ENCODE results near the gene OGDH.
A peak's percentile ranks its signal among the peaks of the same experiment; 100 is the strongest.

Gene OGDH

DNA sequence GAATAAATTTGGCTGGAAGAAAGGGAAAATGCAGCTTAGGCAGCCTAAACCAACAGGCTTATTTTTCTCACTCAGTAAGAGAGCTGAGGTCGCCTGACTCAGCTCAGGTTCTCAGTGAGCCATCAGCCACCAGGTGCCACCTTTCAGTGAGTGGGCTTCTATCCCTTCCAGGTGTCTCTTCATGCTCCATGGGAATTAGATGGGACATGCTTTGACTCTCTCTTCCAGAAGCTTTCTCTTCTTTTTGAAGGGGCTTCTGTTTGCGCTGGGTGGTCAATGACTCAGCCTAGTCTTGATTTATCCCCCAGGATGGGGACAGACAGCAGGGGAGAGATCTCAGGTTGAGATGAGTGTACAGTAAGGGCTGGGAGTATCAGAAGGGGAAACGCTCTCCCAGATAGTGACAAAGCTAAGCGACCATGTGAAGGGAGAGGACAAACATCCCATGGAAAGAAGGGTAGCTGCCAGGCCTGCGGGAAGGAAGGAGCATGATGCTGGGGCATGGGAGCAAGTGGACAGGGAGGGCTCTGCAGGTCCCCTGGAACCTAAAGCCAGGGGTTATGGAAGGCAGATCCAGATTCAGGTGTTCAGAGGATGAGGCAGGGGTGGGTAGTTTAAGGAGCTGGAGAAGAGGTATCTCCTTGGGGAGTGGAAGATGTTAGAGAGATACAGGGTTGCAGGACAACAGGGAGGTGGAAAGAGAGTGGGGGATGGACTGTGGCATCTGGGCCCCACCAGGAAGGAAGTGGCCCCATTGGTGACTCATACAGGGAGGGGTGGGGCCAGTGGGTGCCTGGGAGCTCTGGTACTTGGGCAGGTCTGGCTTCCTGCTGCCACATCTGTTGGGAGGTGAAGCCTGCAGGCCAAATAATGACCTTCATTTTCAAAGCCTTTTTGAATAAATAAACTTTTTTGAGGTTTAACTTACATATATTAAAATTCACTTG, 32.5 kb downstream of the OGDH start:
- DNase-seq, result peak; percentile 74

DNA sequence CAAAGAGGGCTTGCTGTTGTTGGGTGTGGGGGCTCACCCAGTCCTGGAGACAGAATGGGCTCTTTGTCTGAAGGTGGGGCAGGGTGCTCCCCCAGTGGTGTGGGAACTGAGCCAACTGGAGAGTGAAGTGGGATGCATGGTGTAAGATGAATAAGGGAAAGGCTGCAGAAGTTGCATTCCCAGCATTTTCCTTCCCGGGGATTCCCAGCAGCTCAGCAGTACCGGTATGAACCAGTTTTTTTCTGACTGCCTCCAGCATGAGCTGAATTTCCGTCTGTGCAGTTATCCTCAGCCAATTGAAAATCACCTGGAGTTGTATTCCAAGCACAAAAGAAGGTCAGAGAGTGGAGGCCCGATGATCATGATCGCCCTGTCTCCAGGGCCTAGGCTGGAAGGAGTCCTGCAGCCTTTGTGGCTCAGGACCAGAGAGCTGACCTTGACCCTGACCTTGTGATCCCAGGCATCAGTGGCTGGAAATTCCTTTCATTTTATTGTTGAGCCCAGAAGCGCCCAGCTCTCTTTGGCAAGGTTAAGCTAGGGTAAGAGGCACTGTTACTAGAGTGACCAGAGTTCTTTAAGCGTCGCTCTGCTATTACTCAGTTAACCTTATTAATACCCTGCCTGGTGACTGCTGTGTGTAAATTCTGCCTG, 33.4 kb downstream of the OGDH start:
- DNase-seq, result peak; percentile 81

DNA sequence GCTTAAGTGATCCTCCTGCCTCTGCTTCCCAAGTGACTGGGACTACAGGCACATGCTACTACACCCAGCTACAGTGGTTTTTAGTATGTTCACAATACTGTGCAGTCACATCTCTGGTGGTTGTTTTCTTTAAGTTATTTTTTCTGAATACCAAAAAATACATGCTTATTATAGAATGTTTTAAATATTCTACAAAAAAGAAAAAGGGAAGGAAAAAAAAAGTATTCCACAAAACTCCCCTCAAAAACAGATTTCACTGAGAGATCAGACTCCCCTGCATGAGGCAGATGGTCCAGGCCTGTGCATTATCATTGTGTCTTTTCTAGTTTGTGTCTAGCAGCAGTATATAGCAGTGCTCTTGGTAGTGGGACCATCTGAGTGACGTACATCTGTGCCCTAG, 36.8 kb downstream of the OGDH start:
- DNase-seq, result no peak

DNA sequence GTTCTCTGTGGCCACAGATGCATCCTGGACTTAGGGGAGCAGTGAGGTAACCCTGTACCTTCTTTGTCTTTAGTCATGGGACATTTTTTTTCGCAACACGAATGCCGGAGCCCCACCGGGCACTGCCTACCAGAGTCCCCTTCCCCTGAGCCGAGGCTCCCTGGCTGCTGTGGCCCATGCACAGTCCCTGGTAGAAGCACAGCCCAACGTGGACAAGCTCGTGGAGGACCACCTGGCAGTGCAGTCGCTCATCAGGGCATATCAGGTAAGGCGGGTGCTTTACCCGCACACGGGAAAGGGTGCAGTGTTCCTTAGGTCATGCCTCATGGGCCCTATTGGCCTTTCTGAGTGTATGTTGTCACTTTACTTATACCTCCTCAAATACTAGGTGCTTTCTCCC, 38.8 kb downstream of the OGDH start:
- no peak for DNase-seq

DNA sequence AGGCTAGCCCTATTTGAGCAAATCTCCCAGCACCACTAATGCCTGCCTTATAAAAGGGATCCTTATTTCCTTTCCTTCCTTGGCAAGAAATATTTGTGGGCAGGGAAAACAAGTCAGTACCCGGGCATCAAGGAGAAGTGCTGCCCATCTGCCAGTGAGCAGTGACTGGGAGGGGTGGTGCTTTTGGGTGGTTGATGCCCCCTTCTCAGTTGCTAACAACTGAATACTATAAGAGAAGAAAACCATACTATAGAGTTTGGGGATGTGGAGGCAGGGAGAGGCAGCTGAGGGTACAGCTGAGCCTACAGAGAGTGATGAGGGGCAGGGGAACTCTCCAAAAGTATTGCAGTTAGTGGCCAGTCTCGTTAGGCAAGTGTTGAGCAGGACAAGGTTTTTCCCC, 39.3 kb downstream of the OGDH start:
- no peak for DNase-seq

DNA sequence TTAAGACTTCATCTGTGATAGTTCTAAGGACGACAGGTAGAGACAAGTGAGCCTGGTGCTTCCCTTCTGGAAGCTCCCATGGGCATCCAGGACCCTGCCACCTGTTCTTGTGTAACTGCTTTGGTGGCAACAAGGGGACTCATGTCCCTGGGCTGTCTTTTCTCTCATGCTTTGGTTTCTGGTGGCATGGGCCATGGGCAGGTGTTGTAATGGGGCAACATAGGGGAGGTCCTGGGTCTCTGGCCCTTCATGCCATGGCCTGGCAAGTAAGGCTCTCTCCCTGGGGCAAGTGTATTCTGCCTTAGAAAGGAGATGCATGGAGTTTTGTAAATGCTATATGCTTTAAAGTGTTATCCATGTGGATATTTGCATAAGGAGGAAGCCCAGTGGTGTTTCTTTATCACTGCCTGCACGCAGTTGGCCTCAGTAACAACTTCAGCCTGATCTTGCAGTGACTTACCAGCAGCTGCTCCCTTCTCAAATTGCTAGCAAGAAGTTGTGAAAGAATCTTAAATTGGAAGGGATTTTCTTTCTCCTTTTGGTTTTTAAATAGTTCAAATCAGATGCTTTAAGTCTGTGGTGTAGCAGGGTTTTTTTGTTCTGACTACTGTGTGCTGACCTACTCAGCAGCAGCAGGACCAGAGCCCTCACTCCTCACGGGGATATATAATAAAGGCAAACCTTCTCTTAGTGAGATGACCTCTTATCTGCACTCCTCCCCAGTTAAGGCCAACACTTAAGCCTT, 39.9 kb downstream of the OGDH start:
- no peak for DNase-seq

DNA sequence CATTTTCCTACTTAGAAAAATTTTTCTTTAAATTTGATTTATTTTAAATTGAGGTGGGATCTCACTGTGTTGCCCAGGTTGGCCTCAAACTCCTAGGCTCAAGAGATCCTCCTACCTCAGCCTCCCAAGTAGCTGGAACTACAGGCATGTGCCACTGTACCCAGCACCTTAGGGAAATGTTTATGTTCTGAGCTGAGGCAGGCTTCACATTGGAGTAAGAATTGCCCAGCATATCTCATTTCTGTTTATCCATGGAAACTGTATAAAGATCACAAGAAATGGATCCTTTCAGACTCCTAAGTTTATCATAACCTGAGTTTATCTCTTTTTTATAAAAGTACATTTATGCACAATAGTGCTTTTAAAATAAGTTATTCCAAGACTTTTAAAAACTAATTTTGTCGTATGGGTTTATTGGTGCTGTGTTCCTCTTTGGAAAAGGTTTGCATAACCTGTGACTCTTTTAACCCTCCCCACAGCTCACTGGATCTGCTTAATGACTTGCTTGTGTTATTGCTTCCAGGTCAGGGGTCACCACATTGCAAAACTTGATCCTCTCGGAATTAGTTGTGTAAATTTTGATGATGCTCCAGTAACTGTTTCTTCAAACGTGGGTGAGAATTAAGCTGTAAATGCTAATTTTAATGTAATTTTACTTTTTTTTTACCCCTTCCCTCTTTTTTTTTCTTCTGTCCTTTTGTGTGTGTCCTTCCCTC, 40.7 kb downstream of the OGDH start:
- no peak for DNase-seq

DNA sequence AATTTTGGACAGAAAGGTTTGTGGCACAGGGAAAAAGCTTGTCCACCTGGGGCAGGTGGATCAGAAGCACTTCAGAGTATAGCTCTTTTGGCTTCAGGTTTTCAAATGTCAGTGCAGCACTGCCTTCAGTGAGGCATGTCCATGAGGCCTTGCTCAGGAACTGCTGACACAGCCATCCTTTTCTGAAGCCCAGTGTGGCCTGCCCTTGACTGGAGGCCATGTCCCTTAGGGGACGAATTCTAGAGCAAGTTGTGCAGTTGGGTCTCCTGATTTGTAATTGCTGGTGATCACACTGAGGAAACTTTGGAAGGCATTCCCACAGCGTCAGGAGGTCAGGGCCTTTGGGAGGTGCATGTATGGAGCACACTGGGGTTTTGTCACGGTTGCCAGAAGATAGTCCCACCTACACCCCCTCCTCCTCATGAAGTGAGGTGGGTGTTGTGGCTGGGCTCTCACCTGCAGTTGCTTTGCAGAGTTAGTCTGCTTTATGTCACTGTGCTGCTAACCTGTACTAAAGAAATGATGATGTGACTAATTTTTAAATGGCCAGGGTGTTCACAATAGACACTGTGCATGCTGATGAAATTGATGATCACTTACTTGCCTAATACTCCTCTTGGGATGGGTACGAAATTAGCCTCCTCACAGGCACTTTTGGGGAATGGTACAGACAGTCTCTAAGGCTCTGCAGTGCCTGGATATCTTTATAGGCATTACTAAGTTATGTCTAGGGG, 41.7 kb downstream of the OGDH start:
- DNase-seq, result no peak

DNA sequence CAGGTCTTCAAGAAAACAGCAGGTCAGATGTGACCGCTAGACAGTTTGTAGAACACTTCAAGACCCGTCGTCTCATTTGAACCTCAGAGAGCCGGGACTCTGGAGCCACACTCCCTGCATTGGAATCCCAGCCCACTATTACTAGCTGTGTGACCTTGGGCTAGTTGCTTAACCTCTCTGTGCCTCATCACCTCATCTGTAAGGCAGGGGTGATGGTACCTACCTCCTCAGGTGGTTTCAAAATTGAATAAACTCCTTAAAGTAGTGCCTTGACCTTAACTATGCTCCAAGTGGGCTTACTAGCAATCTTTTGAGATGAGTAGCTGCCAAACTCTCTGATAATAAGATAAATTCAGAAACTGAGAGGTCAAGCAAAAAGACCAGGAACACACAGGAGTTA, 43.8 kb downstream of the OGDH start:
- DNase-seq, result no peak

DNA sequence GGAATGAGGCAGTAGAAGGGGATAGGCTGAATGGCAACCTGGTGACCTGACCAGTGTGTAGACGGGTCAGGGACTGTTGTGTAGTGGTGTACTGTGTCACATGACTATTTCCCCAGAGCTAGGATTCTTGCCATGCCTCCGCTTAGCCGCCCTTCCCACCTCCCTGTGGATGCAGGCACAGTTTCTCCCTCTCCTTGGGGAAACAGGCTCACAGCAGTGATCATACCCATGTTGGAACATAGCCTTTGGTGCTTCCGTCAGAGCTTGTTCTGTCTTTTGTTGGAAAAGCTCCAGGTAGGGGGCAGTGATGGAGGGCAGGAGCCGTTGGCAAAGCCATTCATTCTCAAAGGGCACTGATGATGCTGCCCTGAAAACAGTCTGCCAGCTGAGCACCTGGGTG, 44.3 kb downstream of the OGDH start:
- DNase-seq, result no peak

DNA sequence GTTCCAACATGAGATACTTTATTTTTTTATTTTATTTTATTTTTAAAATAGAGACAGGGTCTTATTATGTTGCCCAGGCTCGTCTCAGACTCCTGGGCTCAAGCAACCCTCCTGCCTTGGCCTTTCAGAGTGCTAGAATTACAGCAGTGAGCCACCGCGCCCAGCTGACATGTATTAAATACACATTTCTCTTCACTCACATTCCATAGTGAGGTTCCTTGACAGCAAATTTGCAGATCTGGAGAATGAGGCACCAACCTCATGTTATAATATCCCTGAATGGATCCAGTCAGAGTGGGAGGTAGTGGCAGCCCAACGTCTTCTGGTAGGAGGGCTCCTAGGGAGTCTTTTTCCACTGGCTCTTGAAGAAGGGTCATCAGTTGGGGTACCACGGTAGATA, 46.1 kb downstream of the OGDH start:
- DNase-seq, result no peak

DNA sequence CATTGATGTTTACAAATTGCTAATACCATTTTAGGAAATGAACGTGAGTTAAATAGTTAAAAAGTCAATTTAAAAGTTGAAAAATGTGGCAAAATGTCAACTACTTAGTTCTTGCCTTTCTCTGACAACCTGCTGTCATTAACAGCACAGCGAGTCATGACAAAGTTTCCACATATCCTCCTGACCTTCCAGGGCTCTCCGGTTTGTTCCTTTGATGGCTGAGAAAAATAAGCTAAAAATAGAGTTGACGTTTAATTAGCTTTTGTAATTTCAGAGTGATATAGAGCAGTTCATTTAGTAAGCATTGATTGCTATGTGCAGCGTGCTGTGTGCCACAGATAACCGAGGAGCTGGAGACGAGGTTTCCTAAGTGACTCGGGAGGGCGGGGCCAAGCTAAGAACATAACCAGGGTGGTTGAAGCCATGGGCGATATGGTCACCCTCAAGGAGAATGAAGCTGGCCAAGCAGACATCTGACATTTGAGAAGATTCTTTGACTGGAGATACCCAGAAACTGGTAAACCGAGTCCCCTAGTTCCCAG, 47.9 kb downstream of the OGDH start:
- DNase-seq, result no peak

DNA sequence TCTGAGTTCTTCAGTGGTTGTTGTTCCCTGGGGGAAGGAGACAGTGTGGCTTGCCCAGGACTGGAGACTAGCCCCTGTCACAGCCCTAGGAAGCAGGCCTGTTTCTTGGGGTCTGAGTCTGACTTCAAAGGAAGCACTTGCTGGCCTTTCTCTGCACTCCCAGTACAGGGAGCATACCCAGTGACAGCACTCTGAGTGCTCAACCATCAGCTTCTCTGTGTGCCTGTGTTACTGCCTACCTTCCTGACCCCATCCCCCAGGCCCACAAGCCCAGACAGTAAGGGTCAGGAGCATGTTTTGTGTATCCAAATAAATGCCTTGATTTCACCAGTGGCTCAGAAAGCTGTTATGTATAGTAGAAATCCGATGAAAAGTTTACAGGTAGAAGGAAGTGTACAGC, 48.9 kb downstream of the OGDH start:
- DNase-seq, result no peak

DNA sequence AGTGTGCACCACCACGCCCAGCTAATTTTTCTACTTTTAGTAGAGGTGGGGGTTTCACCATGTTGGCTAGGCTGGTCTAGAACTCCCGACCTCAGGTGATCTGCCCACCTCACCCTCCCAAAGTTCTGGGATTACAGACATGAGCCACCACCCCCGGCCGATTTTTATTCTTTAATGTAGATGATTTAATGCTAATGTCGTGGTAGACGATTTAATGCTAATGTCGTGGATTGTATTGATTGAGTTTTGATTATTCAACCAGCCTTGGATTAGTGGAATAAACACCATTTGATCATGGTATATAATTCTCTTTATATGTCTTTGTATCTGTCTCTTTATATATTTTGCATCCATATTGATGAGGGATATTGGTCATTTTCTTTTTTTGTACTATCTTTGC, 52.6 kb downstream of the OGDH start:
- no peak for DNase-seq

DNA sequence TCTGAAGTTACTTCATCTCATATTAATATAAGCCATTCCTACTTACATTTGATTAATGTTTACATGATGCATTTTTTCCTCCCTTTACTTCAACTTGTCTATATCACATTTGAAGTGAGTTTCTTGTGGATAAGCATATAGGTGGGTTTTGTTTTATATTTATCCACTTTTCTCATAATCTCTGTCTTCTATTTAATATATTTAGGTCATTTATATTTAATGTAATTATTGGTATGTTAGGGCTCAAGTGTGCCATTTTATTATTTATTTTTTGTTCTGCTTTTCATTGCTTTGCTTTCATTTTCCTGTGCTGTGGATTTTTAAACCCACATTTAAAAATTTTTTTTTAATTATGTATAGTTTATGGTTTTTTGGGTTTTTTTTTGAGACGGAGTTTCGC, 54.8 kb downstream of the OGDH start:
- DNase-seq, result no peak

DNA sequence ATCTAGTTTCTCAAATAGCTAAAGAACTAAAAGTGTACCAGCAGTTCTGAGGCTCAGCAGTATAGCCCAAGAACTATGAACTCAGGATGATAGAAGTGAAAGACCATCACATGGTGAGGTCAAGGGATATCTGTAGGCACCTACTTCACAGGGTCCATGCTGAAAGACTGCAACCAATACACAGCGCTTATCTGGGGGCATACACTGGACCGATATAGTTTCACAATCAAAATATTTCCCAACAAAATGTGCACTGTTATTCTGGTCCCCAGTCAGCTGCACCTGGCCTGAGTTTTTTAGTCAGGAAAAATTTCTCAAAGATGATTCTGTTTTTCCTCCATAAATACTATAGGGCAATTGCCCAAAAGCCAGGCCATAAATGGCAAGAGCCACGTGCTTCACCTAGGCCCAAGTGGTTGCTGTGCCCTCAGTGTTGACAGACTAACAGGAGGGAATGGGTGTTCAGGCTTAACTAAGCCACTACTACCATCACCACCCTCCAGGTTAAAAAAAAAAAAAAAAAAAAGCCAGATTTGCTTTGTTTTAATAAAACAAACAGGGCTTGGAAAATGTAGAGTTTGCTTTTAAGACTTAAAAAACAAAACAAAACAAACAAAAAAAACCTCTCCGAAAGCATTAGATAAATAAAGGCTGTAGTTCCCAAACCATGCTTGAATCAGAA, 58.5 kb downstream of the OGDH start:
- no peak for DNase-seq

DNA sequence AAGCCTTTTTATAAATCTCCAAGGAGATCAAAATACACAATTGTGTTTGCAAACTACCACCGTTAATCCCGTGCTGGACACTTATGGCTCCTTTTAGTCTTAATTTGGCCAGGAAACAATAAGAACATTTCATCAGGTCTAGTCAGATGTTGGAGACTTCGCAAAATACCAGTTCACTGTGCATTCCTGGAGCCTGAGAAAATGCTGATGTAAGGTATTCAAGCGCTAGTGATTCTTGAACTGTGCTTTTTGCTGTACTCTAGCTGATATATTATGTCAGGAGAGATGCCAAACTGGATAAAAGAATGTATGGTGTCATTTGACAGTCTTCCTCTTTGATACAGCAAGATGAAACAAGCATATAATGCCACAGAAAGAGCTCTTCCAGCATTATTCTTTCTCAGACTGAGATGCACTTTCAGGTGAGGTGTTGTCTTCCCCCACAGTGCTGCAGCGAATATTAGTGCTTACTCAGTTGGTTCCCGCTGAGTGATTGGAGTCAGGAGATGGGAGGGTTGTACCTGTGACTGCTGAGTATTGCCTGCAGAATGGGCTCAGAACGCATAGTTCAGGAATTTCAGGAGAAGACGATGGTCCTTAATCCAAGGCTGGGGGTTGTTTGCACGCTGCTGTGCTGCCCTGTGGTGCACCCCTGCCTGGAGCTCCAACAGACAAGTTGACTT, 59.2 kb downstream of the OGDH start:
- no peak for DNase-seq

DNA sequence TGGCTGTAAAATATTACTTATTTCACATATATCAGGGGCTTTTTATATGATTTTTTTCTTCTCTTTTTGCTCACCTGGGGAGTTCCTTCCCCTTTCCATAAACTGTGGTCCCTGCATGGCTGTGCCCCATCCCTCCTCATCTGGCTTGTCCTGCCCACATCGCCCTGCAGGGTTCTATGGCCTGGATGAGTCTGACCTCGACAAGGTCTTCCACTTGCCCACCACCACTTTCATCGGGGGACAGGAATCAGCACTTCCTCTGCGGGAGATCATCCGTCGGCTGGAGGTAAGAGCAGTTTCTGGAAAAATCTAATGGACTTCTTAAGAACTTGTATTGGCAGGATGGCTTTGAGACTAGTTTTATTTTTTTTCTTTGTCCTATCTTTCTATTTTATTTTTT, 60.1 kb downstream of the OGDH start:
- DNase-seq, result no peak

DNA sequence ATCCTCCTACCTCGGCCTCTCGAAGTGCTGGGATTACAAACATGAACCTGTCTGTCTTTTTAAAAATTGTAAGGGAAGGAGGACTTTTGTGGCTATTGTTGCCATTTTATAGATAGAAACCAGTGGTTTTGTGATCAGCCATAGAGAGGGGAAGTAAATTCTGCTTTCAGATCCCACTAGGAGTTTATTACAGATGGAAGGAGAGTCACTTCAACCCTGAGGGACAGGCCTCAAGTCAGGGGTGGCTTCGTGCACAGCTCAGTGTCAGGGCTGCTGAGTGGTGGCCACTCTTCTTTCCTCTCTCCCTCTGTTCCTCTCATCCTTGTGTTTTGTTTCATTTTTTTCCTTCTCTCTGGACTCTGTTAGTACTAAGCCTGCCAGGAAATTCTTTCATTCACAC, 60.8 kb downstream of the OGDH start:
- DNase-seq, result no peak

DNA sequence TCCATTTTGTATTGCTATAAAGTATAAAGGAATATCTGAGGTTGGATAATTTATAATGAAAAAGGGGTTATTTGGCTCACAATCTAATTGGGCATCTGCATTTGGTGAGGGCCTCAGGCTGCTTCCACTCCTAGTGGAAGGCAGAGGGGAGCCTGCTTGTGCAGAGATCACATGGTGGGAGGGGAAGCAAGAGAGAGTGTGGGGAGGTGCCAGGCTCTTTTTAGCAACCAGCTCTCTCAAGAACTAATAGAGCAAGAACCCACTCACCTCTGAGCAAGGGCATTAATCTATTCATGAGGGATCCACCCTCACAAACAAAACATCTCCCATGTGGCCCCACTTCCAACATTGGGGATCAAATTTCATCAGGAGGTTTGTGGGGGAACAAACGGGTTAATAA, 64.6 kb downstream of the OGDH start:
- DNase-seq, result no peak

DNA sequence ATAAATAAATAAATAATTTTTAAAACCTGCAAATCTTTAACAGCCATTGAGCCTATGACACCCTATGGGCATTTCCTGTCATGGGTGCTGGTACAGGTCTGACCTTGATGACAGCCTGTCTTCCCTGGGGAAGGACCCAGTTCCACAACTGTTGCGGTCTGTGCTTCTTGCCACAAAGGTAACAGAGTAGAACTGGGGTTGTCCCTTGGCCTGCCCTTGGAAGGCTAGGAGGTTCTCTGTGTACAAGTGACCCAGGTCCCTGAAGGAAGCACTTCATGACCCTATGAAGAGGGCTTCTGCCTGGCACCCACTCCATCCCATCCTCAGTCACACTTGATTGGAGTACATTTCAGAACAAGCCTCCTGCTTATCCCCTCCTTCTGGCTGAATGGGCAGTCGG, 66.9 kb downstream of the OGDH start:
- no peak for DNase-seq

Data from femur (tissue), 1 donor.